Keratinocyte (primary cell): ENCODE measurements around the gene TMEM150B. TPM values are rescaled to one million over a fixed set of nuclear protein-coding genes. Genes with fewer than 3 reads are reported as not detected.
"Not testable (repeated sequence)": the region's sequence is repeated elsewhere in the genome, so short reads cannot be mapped to it uniquely, and the experiment has no call there.

ENCODE experiments used
- DNase-seq: peaks from one replicate; pipeline ENCODE4 v3.0.0-alpha.2; 2011; ENCODE audit warnings: low read depth, missing footprints, low spot score
- FAIRE-seq: peaks from 2 replicates; lab custom pipeline; 2011; peaks lifted over from hg19 to GRCh38; lab: Jason Lieb, UNC
- H2AFZ ChIP-seq: 2 replicates; pipeline ENCODE4 v1.6.0; 2012; ENCODE audit warnings: low read length, control low read depth, inconsistent platforms; ENCODE audit not compliant: control insufficient read depth
- H3K27ac ChIP-seq: 2 replicates; pipeline ENCODE4 v1.5.1; 2011; ENCODE audit warnings: low read length; ENCODE audit not compliant: control insufficient read depth, insufficient read depth
- H3K27me3 ChIP-seq: 3 replicates; pipeline ENCODE4 v1.6.0; 2011; ENCODE audit warnings: low read length; ENCODE audit not compliant: control insufficient read depth, insufficient read depth; ENCODE audit errors: extremely low read depth
- H3K36me3 ChIP-seq, 2 experiments: 2 replicates in 1 of 2; 3 replicates in 1 of 2; pipeline ENCODE4 v1.5.1; 2011; ENCODE audit warnings: low read length in 2 of 2, mild to moderate bottlenecking in 1 of 2; ENCODE audit not compliant: control insufficient read depth in 2 of 2, insufficient read depth in 2 of 2; ENCODE audit errors: extremely low read depth in 1 of 2
- H3K4me1 ChIP-seq: 3 replicates; pipeline ENCODE4 v1.5.1; 2011; ENCODE audit warnings: low read length; ENCODE audit not compliant: control insufficient read depth, insufficient read depth; ENCODE audit errors: extremely low read depth
- H3K4me2 ChIP-seq: 3 replicates; pipeline ENCODE4 v1.6.0; 2011; ENCODE audit warnings: low read depth, low read length; ENCODE audit not compliant: control insufficient read depth, insufficient read depth; ENCODE audit errors: extremely low read depth
- H3K4me3 ChIP-seq, 3 experiments: fragments of 200-600 bp in 1 of 3; sonication (generic) in 1 of 3; 2 replicates in 2 of 3; 3 replicates in 1 of 3; pipeline ENCODE4 v1.5.1; 2011 to 2016; ENCODE audit warnings: low read length in 3 of 3, mild to moderate bottlenecking in 3 of 3, control low read depth in 2 of 3, inconsistent platforms in 1 of 3, low read depth in 1 of 3, mixed read lengths in 1 of 3, mixed run types in 1 of 3, moderate library complexity in 1 of 3; ENCODE audit not compliant: control insufficient read depth in 2 of 3, insufficient read depth in 2 of 3; ENCODE audit errors: extremely low read depth in 1 of 3
- H3K79me2 ChIP-seq: 2 replicates; pipeline ENCODE4 v1.6.0; 2012; ENCODE audit warnings: low read length; ENCODE audit not compliant: control insufficient read depth, insufficient read depth
- H3K9ac ChIP-seq: 3 replicates; pipeline ENCODE4 v1.6.0; 2011; ENCODE audit warnings: low read length; ENCODE audit not compliant: control insufficient read depth, insufficient read depth; ENCODE audit errors: extremely low read depth
- H3K9me1 ChIP-seq: 3 replicates; pipeline ENCODE4 v1.6.0; 2011; ENCODE audit warnings: low read length; ENCODE audit not compliant: control insufficient read depth, insufficient read depth; ENCODE audit errors: extremely low read depth
- H3K9me3 ChIP-seq: 2 replicates; pipeline ENCODE4 v1.5.1; 2012; ENCODE audit warnings: low read depth, low read length; ENCODE audit not compliant: control insufficient read depth
- H4K20me1 ChIP-seq: 3 replicates; pipeline ENCODE4 v1.6.0; 2011; ENCODE audit warnings: low read length; ENCODE audit not compliant: control insufficient read depth, insufficient read depth; ENCODE audit errors: extremely low read depth
- EZH2 ChIP-seq: IDR thresholded peaks from one replicate; pipeline ENCODE4 v1.6.1; 2012; ENCODE audit warnings: inconsistent platforms, mild to moderate bottlenecking, low read length, moderate library complexity
- dilution Hi-C: fragments of 300-500 bp; cut with MboI; formaldehyde crosslinking; loops from one replicate; pipeline ENCODE4 v1.7.0; 2020; ENCODE audit warnings: low sequenced_read_pairs; ENCODE audit not compliant: extremely low pct_ligation_motif_present
- polyA plus RNA-seq, 5 experiments: library from polyadenylated mRNA; depleted of rRNA in 3 of 5; stranded (reverse) in 3 of 5; stranded (forward) in 1 of 5; unstranded in 1 of 5; fragments of >200 nt; gene quantifications; 1 replicate in 1 of 5; 2 replicates in 3 of 5; 3 replicates in 1 of 5; pipeline versions ENCODE4 v1.2.1 to v1.2.3, GENCODE V29; 2011 to 2012; ENCODE audit warnings: missing spikeins in 2 of 5, low read depth in 1 of 5, low replicate concordance in 1 of 5
- TF ChIP-seq, protein P1 (sequence below), 3 experiments: IDR thresholded peaks in 1 of 3; conservative IDR thresholded peaks in 1 of 3; optimal IDR thresholded peaks in 1 of 3; 2 replicates in 2 of 3; 3 replicates in 1 of 3; pipeline versions ENCODE3 to v1.5.1; 2011; ENCODE audit warnings: low read length in 3 of 3, mild to moderate bottlenecking in 3 of 3, moderate library complexity in 2 of 3, control low read depth in 1 of 3, inconsistent platforms in 1 of 3; ENCODE audit not compliant: insufficient read depth in 2 of 3; ENCODE audit errors: extremely low read depth in 1 of 3

The TMEM150B gene
- polyA plus RNA-seq, 1 donor (not counting 4 experiments of a cell fraction or from before 2014, with no cell fraction given): not detected

- no peak for DNase-seq
- Histone ChIP-seq H3K9ac (peak overlapping the region; percentile 37), H3K79me2 (peaks cover 5% of the 10 kb centered on the region), H3K4me2 (peak overlapping the region; percentile 41), H2AFZ (no peak overlapping the region), H4K20me1 (no peaks in the 10 kb centered on the region), H3K27me3 (no peaks in the 10 kb centered on the region), H3K4me3 (no peak overlapping the region), H3K9me1 (no peaks in the 10 kb centered on the region), H3K9me3 (no peaks in the 10 kb centered on the region), H3K36me3 (no peaks in the 10 kb centered on the region), H3K27ac (peak overlapping the region; percentile 71), H3K4me1 (peaks cover 27% of the 10 kb centered on the region)
- dilution Hi-C loops: no loop called here
- FAIRE-seq: peak; percentile 71
- no peak for TF ChIP-seq EZH2
These were observed 11.0 kb upstream of the TMEM150B start for GRCh38 chr19:55336101-55336500.

DNA sequence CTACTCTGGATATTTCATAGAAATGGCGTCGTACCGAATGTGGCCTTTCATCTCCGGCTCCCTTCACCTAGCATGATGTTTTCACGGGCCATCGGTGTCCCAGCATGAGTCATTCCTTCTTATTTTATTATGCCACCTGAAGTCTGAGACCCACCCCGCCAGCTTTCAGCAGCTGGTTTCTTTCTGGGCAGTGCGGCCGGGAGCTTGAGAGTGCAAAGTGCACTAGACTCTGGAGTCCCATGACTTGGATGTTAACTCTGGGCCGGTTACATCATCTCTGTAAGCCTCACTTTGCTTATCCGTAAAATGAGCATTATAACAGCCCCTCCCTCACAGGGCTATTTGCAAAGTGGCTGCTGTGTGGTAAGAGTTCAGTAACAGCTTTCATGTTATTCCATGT is 8.7 kb upstream of the TMEM150B start:
- dilution Hi-C loops: no loop called here
- FAIRE-seq: no peak
- Histone ChIP-seq H2AFZ (no peak overlapping the region), H3K4me3 (no peak overlapping the region), H3K9me1 (no peaks in the 10 kb centered on the region), H3K79me2 (no peaks in the 10 kb centered on the region), H3K4me1 (peaks cover 18% of the 10 kb centered on the region), H3K4me2 (no peak overlapping the region), H4K20me1 (no peaks in the 10 kb centered on the region), H3K36me3 (no peaks in the 10 kb centered on the region), H3K27ac (no peak overlapping the region), H3K9ac (no peak overlapping the region), H3K9me3 (no peaks in the 10 kb centered on the region), H3K27me3 (no peaks in the 10 kb centered on the region)
- no peak for DNase-seq
- TF ChIP-seq, protein P1, sequence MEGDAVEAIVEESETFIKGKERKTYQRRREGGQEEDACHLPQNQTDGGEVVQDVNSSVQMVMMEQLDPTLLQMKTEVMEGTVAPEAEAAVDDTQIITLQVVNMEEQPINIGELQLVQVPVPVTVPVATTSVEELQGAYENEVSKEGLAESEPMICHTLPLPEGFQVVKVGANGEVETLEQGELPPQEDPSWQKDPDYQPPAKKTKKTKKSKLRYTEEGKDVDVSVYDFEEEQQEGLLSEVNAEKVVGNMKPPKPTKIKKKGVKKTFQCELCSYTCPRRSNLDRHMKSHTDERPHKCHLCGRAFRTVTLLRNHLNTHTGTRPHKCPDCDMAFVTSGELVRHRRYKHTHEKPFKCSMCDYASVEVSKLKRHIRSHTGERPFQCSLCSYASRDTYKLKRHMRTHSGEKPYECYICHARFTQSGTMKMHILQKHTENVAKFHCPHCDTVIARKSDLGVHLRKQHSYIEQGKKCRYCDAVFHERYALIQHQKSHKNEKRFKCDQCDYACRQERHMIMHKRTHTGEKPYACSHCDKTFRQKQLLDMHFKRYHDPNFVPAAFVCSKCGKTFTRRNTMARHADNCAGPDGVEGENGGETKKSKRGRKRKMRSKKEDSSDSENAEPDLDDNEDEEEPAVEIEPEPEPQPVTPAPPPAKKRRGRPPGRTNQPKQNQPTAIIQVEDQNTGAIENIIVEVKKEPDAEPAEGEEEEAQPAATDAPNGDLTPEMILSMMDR (optimal IDR thresholded peaks at IDR 0.05 in 1 of 3, IDR thresholded peaks at IDR 0.05 in 1 of 3, conservative IDR thresholded peaks at IDR 0.05 in 1 of 3; ENCODE audit: extremely low read depth in 1 of 3, insufficient read depth in 2 of 3, low read length in 3 of 3): no peak

DNA sequence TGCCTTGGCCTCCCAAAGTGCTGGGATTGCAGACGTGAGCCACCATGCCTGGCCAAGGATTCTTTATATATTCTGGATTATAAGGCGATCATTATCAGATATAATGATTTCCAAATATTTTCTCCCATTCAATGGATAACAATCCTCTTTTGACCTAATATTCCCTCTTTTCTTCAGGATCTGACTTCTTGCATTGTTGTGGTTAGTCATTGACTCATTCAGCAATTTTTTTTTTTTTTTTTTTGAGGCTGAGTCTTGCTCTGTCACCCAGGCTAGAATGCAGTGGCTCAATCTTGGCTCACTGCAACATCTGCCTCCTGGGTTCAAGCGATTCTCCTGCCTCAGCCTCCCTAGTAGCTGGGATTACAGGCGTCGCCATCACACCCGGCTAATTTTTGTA is 4.7 kb upstream of the TMEM150B start:
- FAIRE-seq, H3K9me1 ChIP-seq, H4K20me1 ChIP-seq, DNase-seq, H3K79me2 ChIP-seq, H3K4me3 ChIP-seq, H3K4me2 ChIP-seq, H3K27ac ChIP-seq, H2AFZ ChIP-seq, dilution Hi-C loops, H3K36me3 ChIP-seq, H3K9me3 ChIP-seq, H3K4me1 ChIP-seq, H3K27me3 ChIP-seq, H3K9ac ChIP-seq: not testable (repeated sequence)

GRCh38 chr19:55328774-55329318 is 3.7 kb upstream of the TMEM150B start:
- FAIRE-seq, H3K4me3 ChIP-seq, H3K9me1 ChIP-seq, H3K9ac ChIP-seq, H3K79me2 ChIP-seq, H3K36me3 ChIP-seq, dilution Hi-C loops, H4K20me1 ChIP-seq, DNase-seq, H3K9me3 ChIP-seq, H3K27ac ChIP-seq, H3K4me1 ChIP-seq, H2AFZ ChIP-seq, H3K4me2 ChIP-seq, H3K27me3 ChIP-seq: not testable (repeated sequence)
